Measurements from ENCODE around the gene HTT. TPM values are rescaled to one million over a fixed set of nuclear protein-coding genes. Genes with fewer than 3 reads are reported as not detected.

Gene HTT
- total RNA-seq, 2 donors from 2014 or later = 104 to 109 TPM

- Histone ChIP-seq H3K27me3 (ENCODE audit: control insufficient read depth, insufficient read depth, low read length, poor library complexity, severe bottlenecking) (no peaks in the 10 kb centered on the region), H3K4me1 (ENCODE audit: control insufficient read depth, insufficient read depth, low read length) (no peaks in the 10 kb centered on the region), H3K9me3 (ENCODE audit: control insufficient read depth, low read length) (no peaks in the 10 kb centered on the region), H3K36me3 (ENCODE audit: control insufficient read depth, insufficient read depth, low read length) (peaks cover 86% of the 10 kb centered on the region), H3K9ac (ENCODE audit: extremely low read depth, low read length, poor library complexity, severe bottlenecking) (no peak overlapping the region), H3K27ac (ENCODE audit: low read depth, low read length) (no peak overlapping the region), H3K4me3 (ENCODE audit: low read length) (no peak overlapping the region)
- H3K4me3 Mint-ChIP-seq = no peak overlapping the region
- H3K36me3 Mint-ChIP-seq (ENCODE audit: low read depth) = peaks cover 73% of the 10 kb centered on the region
- no peak overlapping the region for H3K27ac Mint-ChIP-seq
- DNase-seq = no peak
- 93 to 96% methylated on average over 16 to 23 of the region's 23 CpGs for whole genome bisulfite sequencing, 2 experiments (ENCODE audit: insufficient coverage in 1 of 2, insufficient read length in 1 of 2)
- no peaks in the 10 kb centered on the region for H3K27me3 Mint-ChIP-seq (ENCODE audit: insufficient read depth)
- no peak for TF ChIP-seq CTCF (conservative IDR thresholded peaks at IDR 0.05)
- H3K4me1 Mint-ChIP-seq = no peaks in the 10 kb centered on the region
- no peaks in the 10 kb centered on the region for H3K9me3 Mint-ChIP-seq
These were observed 153.6 kb downstream of the HTT start for GRCh38 chr4:3227878-3228675.

GRCh38 chr4:3228881-3229280 is 154.4 kb downstream of the HTT start:
- Mint-ChIP-seq H3K27ac (no peak overlapping the region), H3K4me1 (no peaks in the 10 kb centered on the region), H3K36me3 (ENCODE audit: low read depth) (peaks cover 71% of the 10 kb centered on the region), H3K9me3 (no peaks in the 10 kb centered on the region), H3K27me3 (ENCODE audit: insufficient read depth) (no peaks in the 10 kb centered on the region), H3K4me3 (no peak overlapping the region)
- no peak overlapping the region for H3K9ac ChIP-seq (ENCODE audit: extremely low read depth, low read length, poor library complexity, severe bottlenecking)
- WGBS, 2 experiments (ENCODE audit: insufficient coverage in 1 of 2, insufficient read length in 1 of 2) = 90 to 97% methylated on average over 5 to 13 of the region's 13 CpGs
- no peaks in the 10 kb centered on the region for H3K27me3 ChIP-seq (ENCODE audit: control insufficient read depth, insufficient read depth, low read length, poor library complexity, severe bottlenecking)
- no peak overlapping the region for H3K4me3 ChIP-seq (ENCODE audit: low read length)
- no peaks in the 10 kb centered on the region for H3K4me1 ChIP-seq (ENCODE audit: control insufficient read depth, insufficient read depth, low read length)
- no peak for TF ChIP-seq CTCF (conservative IDR thresholded peaks at IDR 0.05)
- H3K27ac ChIP-seq (ENCODE audit: low read depth, low read length) = no peak overlapping the region
- no peaks in the 10 kb centered on the region for H3K9me3 ChIP-seq (ENCODE audit: control insufficient read depth, low read length)
- no peak for DNase-seq
- peaks cover 83% of the 10 kb centered on the region for H3K36me3 ChIP-seq (ENCODE audit: control insufficient read depth, insufficient read depth, low read length)

- TF ChIP-seq CTCF (conservative IDR thresholded peaks at IDR 0.05) = no peak
- H3K9me3 ChIP-seq (ENCODE audit: control insufficient read depth, low read length) = no peaks in the 10 kb centered on the region
- Mint-ChIP-seq H3K27me3 (ENCODE audit: insufficient read depth) (no peaks in the 10 kb centered on the region), H3K27ac (no peak overlapping the region), H3K4me3 (no peak overlapping the region), H3K36me3 (ENCODE audit: low read depth) (peaks cover 70% of the 10 kb centered on the region), H3K9me3 (no peaks in the 10 kb centered on the region), H3K4me1 (no peaks in the 10 kb centered on the region)
- peaks cover 78% of the 10 kb centered on the region for H3K36me3 ChIP-seq (ENCODE audit: control insufficient read depth, insufficient read depth, low read length)
- WGBS, 2 experiments (ENCODE audit: insufficient coverage in 1 of 2, insufficient read length in 1 of 2) = 96% methylated on average over 3 to 9 of the region's 9 CpGs
- H3K27ac ChIP-seq (ENCODE audit: low read depth, low read length) = no peak overlapping the region
- H3K9ac ChIP-seq (ENCODE audit: extremely low read depth, low read length, poor library complexity, severe bottlenecking) = no peak overlapping the region
- no peak for DNase-seq
- no peaks in the 10 kb centered on the region for H3K4me1 ChIP-seq (ENCODE audit: control insufficient read depth, insufficient read depth, low read length)
- H3K27me3 ChIP-seq (ENCODE audit: control insufficient read depth, insufficient read depth, low read length, poor library complexity, severe bottlenecking) = no peaks in the 10 kb centered on the region
- no peak overlapping the region for H3K4me3 ChIP-seq (ENCODE audit: low read length)
These were observed 154.8 kb downstream of the HTT start for GRCh38 chr4:3229328-3229727.
